ENCODE measurements around the gene PGGHG. TPM values are rescaled to one million over a fixed set of nuclear protein-coding genes. Genes with fewer than 3 reads are reported as not detected.
A peak's percentile ranks its signal among the peaks of the same experiment; 100 is the strongest.
"Not testable (repeated sequence)": the region's sequence is repeated elsewhere in the genome, so short reads cannot be mapped to it uniquely, and the experiment has no call there.

The PGGHG gene
- total and polyA plus RNA-seq, 8 donors: 3.5 to 44.0 (median 16.2) TPM

DNA sequence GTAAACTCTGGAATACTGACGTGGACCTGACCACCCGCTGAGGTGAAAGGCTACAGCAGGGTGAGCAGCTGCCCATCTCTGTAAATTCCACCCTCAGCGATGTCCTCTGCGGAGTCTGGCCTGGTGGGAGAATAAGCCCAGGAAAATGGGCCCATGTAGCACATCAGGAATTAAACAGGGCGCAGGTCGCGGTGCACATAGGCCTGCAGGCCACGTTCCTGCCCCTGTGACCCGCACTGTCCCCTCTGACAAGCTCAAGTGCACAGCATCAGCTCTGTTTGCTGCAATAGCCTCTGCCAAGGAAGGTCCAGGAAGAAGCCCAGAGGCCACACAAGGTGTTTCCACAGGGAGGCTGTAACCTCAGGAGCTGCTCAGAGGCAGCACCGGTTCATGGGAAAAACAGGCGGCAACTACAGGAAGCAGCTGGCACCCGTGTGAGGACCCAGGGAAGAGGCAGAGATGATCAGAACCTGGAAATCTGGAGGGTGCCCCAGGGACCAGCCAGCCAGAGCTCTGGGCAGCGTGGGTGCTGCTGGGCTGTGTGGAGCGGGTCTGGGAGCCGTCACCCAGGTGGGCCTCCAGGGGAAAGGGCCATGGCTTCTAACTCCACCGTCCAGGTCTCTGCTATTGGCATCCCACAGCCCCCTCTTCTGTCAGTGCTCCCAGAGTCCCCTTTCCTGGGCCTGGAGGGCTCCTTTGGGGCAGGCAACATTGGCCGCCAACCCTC lies 17.9 kb downstream of the PGGHG start:
- Histone ChIP-seq H3K36me3 (no peaks in the 10 kb centered on the region), H3K27me3 (no peaks in the 10 kb centered on the region), H3K27ac (peak overlapping the region; percentile 0 to 93 (median 80)), H3K4me1 (peaks cover 6 to 50% (median 28%) of the 10 kb centered on the region in 4 donors), H3K4me3 (peak overlapping the region in 1 of 4 donors; percentile 56), H3K9me3 (no peaks in the 10 kb centered on the region)
- no peak for DNase-seq
- WGBS, 5 donors: 85 to 94% (median 89%) methylated on average over 15 to 17 of the region's 17 CpGs
- no peak for TF ChIP-seq POLR2AphosphoS5 (IDR thresholded peaks at IDR 0.05)
- TF ChIP-seq, protein P1, sequence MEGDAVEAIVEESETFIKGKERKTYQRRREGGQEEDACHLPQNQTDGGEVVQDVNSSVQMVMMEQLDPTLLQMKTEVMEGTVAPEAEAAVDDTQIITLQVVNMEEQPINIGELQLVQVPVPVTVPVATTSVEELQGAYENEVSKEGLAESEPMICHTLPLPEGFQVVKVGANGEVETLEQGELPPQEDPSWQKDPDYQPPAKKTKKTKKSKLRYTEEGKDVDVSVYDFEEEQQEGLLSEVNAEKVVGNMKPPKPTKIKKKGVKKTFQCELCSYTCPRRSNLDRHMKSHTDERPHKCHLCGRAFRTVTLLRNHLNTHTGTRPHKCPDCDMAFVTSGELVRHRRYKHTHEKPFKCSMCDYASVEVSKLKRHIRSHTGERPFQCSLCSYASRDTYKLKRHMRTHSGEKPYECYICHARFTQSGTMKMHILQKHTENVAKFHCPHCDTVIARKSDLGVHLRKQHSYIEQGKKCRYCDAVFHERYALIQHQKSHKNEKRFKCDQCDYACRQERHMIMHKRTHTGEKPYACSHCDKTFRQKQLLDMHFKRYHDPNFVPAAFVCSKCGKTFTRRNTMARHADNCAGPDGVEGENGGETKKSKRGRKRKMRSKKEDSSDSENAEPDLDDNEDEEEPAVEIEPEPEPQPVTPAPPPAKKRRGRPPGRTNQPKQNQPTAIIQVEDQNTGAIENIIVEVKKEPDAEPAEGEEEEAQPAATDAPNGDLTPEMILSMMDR (IDR thresholded peaks at IDR 0.05): no peak
- no peak for TF ChIP-seq EP300 (IDR thresholded peaks at IDR 0.05)
- no peak for TF ChIP-seq POLR2A (IDR thresholded peaks at IDR 0.05)
- intact Hi-C loops (cut with DNase I; ENCODE audit: low total_unique reads): no loop called here

DNA sequence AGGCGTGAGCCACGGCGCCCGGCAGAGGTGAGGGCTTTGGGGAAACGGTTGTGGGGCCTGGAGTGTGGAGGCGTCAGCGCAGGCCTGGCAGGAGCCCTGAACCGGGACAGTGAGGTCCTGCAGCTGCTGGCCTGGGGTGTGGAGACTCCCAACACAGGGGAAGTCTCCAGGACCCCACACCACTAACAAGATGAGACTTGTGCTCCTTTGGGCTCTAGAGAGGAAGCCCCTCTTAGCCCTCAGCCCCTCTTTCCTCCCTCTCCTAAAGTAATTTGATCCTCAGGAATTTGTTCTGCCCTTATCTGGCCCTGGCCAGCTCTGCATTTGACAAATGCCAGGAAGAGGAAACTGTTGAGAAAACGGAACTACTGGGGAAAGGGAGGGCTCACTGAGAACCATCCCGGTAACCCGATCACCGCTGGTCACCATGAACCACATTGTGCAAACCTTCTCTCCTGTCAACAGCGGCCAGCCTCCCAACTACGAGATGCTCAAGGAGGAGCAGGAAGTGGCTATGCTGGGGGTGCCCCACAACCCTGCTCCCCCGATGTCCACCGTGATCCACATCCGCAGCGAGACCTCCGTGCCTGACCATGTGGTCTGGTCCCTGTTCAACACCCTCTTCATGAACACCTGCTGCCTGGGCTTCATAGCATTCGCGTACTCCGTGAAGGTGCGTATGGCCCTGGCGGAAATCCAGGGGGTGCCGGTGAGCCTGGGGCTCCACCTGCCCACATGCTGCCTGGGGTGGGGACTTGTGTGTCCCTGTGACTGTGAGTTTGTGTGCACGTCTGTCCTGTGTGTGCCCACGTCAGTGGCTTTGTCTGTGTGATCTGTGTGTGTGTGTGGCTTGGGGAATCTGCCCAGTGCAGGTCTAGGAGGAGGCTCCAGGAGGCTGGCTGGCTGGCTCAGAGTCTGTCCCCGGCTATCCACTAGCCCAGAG lies 19.1 kb downstream of the PGGHG start, which contains the start of gene IFITM2:
IFITM2 (plus strand) TSS at position 51 of the 943 bp plus-strand sequence; CDS start at position 428, 377 bp downstream.
- DNase-seq: peak; percentile 61 to 84
- Histone ChIP-seq H3K27ac (peak within 1 kb of the TSS; percentile 73 to 93 (median 80)), H3K4me1 (peaks cover 15 to 63% (median 34%) of the 10 kb centered on the region in 4 donors), H3K4me3 (peak within 1 kb of the TSS; percentile 36 to 56 (median 52))
- H3K36me3 ChIP-seq; intact Hi-C loops (cut with DNase I; ENCODE audit: low total_unique reads); H3K27me3 ChIP-seq; H3K9me3 ChIP-seq: not testable (repeated sequence)
- 3 to 24% (median 9%) methylated on average over 6 to 28 of the region's 28 CpGs for WGBS, 5 donors
- TF ChIP-seq, protein P1 (IDR thresholded peaks at IDR 0.05): peak in 1 of 7 experiments; percentile 15
- peak; percentile 53 to 94 (median 93) for TF ChIP-seq POLR2AphosphoS5 (IDR thresholded peaks at IDR 0.05)

DNA sequence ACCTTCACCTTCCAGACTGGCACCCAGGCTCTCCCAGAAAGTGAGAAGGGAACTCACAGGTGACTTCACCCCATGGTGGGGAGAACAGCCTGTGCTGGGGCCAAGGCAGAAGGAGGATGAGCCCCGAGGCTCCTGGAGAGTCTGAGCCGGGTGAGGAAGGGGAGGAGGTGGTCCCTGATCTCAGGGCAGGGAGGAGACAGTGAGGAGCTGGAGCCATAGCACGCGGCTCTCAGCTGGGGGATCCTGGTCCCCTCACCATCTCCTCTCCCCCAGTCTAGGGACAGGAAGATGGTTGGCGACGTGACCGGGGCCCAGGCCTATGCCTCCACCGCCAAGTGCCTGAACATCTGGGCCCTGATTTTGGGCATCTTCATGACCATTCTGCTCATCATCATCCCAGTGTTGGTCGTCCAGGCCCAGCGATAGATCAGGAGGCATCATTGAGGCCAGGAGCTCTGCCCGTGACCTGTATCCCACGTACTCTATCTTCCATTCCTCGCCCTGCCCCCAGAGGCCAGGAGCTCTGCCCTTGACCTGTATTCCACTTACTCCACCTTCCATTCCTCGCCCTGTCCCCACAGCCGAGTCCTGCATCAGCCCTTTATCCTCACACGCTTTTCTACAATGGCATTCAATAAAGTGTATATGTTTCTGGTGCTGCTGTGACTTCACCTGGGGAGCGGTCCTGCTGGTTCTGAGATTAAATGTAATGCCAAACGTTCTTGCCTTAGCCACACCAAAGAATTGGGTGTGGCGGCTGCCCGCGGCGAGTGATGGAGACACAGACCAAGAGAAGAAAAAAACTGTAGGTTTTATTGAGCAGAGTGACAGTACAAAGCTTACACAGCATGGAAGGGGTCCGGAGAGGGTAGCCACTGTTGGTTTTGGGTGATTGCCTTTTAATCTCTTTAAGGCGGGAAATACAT lies 20.1 kb downstream of the PGGHG start:
- Histone ChIP-seq H3K27ac (peak overlapping the region; percentile 70 to 93 (median 80)), H3K4me3 (peak overlapping the region; percentile 36 to 56 (median 52)), H3K4me1 (peaks cover 20 to 70% (median 43%) of the 10 kb centered on the region in 4 donors)
- H3K36me3 ChIP-seq; H3K9me3 ChIP-seq; DNase-seq; H3K27me3 ChIP-seq; intact Hi-C loops (cut with DNase I; ENCODE audit: low total_unique reads): not testable (repeated sequence)
- WGBS, 5 donors: 41 to 49% (median 44%) methylated on average over 20 to 23 of the region's 24 CpGs

DNA sequence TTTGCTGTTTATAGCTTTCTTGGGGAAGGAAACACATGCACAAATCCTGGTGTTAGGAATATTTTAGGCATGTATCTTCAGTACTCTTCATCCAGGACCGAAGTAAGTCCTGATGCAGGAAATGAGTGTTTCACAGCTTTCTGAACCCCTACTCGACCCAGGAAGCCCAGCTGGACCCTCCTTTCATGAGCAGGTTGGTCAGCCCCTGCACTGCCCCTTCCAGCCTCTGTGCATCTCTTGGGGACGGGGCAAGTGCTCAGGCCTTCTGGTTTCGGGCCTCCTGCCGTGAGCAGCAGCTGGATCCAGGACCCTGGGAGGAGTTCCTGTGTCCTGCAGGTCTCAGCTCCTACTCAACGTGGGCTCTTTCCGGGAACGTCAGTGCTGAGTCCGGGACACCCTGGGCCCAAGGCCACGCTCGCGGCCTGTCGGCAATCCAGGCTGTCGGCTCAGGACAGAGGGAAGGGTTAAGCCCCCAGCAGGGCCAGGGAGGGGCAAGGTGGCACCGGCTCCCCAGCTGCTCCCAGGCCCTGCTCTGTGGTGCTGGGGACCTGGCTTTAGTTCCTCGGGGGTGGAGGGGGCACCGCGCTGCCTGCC lies 21.1 kb downstream of the PGGHG start:
- intact Hi-C loops (cut with DNase I; ENCODE audit: low total_unique reads); DNase-seq; H3K27me3 ChIP-seq; H3K36me3 ChIP-seq; H3K9me3 ChIP-seq: not testable (repeated sequence)
- peak overlapping the region; percentile 36 to 56 (median 52) for H3K4me3 ChIP-seq
- peak overlapping the region; percentile 48 to 93 (median 80) for H3K27ac ChIP-seq
- WGBS, 5 donors: 18 to 51% (median 32%) methylated on average over 3 to 5 of the region's 18 CpGs
- H3K4me1 ChIP-seq: peaks cover 20 to 73% (median 38%) of the 10 kb centered on the region in 4 donors
- peak in 1 of 3 donors; percentile 27 for TF ChIP-seq POLR2AphosphoS5 (IDR thresholded peaks at IDR 0.05)

DNA sequence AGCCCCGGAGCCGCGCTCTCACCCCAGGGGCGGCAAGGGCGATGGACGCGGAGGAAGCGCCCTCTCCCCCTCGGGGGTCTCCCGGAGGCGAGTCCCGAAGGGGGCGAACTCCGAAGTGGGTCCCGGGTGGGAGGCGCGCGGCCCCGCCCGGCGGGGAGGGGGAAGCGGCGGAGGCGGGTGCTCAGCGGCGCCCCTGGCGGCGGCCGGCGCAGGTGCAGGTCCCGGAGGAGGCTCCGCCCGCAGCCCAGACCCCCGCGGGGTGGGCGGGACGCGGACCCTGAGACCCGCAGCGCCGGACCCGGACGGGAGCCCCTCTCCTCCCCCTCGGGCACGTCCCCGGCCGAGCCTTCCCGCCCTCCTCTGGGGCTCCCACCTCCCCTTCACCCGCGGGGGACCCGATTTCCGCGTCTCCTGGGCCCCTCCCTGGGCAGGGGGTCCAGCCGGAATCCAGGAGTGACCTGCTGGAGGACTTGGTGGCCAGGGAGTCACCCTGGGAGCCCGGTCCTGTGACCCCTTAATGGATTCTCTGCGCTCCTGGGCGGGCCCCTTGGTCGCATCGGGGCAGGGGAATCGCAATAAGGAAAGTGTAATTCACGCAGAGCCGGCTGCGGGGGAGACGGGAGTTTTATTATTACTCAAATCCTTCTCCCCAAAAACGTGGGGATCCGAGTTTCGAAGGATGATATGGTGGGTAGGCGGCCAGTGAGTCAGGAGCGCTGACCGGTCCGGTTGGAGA lies 22.3 kb downstream of the PGGHG start:
- Histone ChIP-seq H3K4me1 (peaks cover 20 to 73% (median 45%) of the 10 kb centered on the region in 4 donors), H3K27me3 (peaks cover 0 to 12% (median 10%) of the 10 kb centered on the region in 3 donors), H3K27ac (peak overlapping the region; percentile 23 to 95 (median 86)), H3K4me3 (peak overlapping the region; percentile 30 to 67 (median 34))
- 0 to 11% (median 7%) methylated on average over 6 to 9 of the region's 71 CpGs; no CpG with 5 or more reads in 1 of the 5 donors for WGBS, 5 donors
- intact Hi-C loops (cut with DNase I; ENCODE audit: low total_unique reads); H3K9me3 ChIP-seq; DNase-seq; H3K36me3 ChIP-seq: not testable (repeated sequence)

Measured in stomach (tissue), 9 donors.